CD4-positive, CD25-positive, alpha-beta regulatory T cell (primary cell): ENCODE data around the gene TSSK3. TPM values are rescaled to one million over a fixed set of nuclear protein-coding genes. Genes with fewer than 3 reads are reported as not detected.

Source experiments
- ATAC-seq, 2 donors: fragments of 150-1000 bp; cut with Tn5 transposase; one replicate each; pipeline ENCODE4 v1.10.0; 2021; ENCODE audit warnings: low read depth in 2 of 2, moderate number of reproducible peaks in 2 of 2, moderate library complexity in 1 of 2
- DNase-seq, 3 donors: peaks; one replicate each; pipeline versions ENCODE4 v3.0.0 to v3.0.0-alpha.2; 2012 to 2022; ENCODE audit warnings: mixed read lengths in 1 of 3
- H3K27ac ChIP-seq: one replicate; pipeline ENCODE4 v1.7.0; 2013; ENCODE audit warnings: mild to moderate bottlenecking, low read length; ENCODE audit not compliant: insufficient read depth, poor library complexity, severe bottlenecking
- H3K27me3 ChIP-seq: one replicate; pipeline ENCODE4 v1.7.0; 2013; ENCODE audit warnings: low read length; ENCODE audit not compliant: control insufficient read depth, insufficient read depth
- H3K36me3 ChIP-seq: one replicate; pipeline ENCODE4 v1.7.0; 2013; ENCODE audit warnings: mild to moderate bottlenecking, low read length, moderate library complexity; ENCODE audit not compliant: control insufficient read depth, insufficient read depth
- H3K4me1 ChIP-seq: 2 replicates; pipeline ENCODE4 v1.7.0; 2013; ENCODE audit warnings: mild to moderate bottlenecking, low read length; ENCODE audit not compliant: insufficient read depth, control insufficient read depth, poor library complexity, severe bottlenecking
- H3K4me3 ChIP-seq: one replicate; pipeline ENCODE4 v1.7.0; 2013; ENCODE audit warnings: low read depth, mild to moderate bottlenecking, low read length, moderate library complexity
- H3K9me3 ChIP-seq, 2 experiments: 1 replicate in 1 of 2; 2 replicates in 1 of 2; pipeline ENCODE4 v1.7.0; 2013; ENCODE audit warnings: low read length in 2 of 2, mild to moderate bottlenecking in 1 of 2, moderate library complexity in 1 of 2; ENCODE audit not compliant: control insufficient read depth in 2 of 2
- H3K27ac Mint-ChIP-seq, 3 donors: one replicate each; pipeline ENCODE4 v1.8.0; 2020 to 2022; ENCODE audit warnings: mild to moderate bottlenecking in 3 of 3, mixed read lengths in 3 of 3, moderate library complexity in 2 of 3
- H3K27me3 Mint-ChIP-seq: one replicate; pipeline ENCODE4 v1.8.0; 2022; ENCODE audit warnings: mild to moderate bottlenecking, mixed read lengths
- H3K36me3 Mint-ChIP-seq: one replicate; pipeline ENCODE4 v1.8.0; 2020; ENCODE audit warnings: mixed read lengths
- H3K4me1 Mint-ChIP-seq, 4 donors: one replicate each; pipeline ENCODE4 v1.8.0; 2020 to 2022; ENCODE audit warnings: mixed read lengths in 4 of 4, mild to moderate bottlenecking in 1 of 4
- H3K4me3 Mint-ChIP-seq, 4 donors: one replicate each; pipeline ENCODE4 v1.8.0; 2020 to 2022; ENCODE audit warnings: mild to moderate bottlenecking in 4 of 4, mixed read lengths in 4 of 4, moderate library complexity in 3 of 4
- H3K9me3 Mint-ChIP-seq, 7 donors: one replicate each; pipeline ENCODE4 v1.8.0; 2020 to 2022; ENCODE audit warnings: mixed read lengths in 7 of 7, mild to moderate bottlenecking in 3 of 7, moderate library complexity in 2 of 7
- polyA plus RNA-seq, 4 donors: library from polyadenylated mRNA; unstranded; fragments of 300-500 nt; fragmentation: Illumina TruSeq; gene quantifications; one replicate each; pipeline ENCODE4 v1.2.3, GENCODE V29; 2021
- total RNA-seq: library from RNA; stranded (reverse); gene quantifications from one replicate; pipeline ENCODE4 v1.2.3, GENCODE V29; 2022

Gene TSSK3
- total and polyA plus RNA-seq, 5 donors from 2014 or later: 0.76 to 1.9 (median 1.1) TPM; not detected in 2

DNA sequence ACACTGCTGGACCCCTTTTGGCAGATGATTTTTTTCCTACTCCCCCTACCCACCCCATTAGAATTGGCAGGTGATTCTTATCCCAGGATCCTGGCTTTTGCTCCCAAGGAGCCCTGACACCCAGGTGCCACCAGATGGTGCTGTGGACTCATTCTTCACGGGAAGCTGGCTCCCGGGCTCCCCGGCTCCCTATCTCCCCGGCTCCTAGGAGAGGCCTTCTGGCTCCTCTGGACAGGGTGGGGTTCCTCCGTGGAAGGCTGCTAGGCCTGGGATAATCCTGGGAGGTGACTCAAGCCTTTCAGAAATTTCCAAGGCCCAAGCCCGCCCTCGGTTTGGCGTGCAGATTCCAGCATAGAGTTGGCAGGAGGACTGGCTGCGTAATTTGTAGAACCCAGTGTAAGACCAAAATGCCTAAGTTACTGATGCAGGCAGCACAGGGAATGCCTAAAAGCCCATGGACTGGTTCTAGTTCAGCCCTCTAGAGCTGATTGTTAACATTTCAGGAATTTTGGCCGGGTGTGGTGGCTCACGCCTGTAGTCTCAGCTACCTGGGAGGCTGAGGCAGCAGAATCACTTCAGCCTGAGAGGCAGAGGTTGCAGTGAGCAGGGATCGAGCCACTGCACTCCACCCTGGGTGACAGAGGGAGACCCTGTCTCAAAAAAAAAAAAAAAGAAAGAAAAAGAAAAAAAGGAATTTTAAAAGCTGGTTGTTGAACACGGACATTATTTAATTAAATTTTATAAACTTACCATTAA lies 38.7 kb downstream of the TSSK3 start:
- no peaks in the 10 kb centered on the region for H3K9me3 ChIP-seq
- Mint-ChIP-seq H3K4me1 (peaks cover 0 to 5% (median 0%) of the 10 kb centered on the region in 4 donors), H3K9me3 (peaks cover 0 to 1% (median 0%) of the 10 kb centered on the region in 7 donors), H3K27me3 (peaks cover 22% of the 10 kb centered on the region), H3K36me3 (no peaks in the 10 kb centered on the region), H3K4me3 (peak overlapping the region in 1 of 4 donors; percentile 74), H3K27ac (no peak overlapping the region)
- no peak overlapping the region for H3K27ac ChIP-seq
- H3K36me3 ChIP-seq: no peaks in the 10 kb centered on the region
- ATAC-seq: peak; percentile 54 to 65
- H3K4me1 ChIP-seq: peaks cover 4% of the 10 kb centered on the region
- H3K4me3 ChIP-seq: no peak overlapping the region
- peak; percentile 42 for DNase-seq
- no peaks in the 10 kb centered on the region for H3K27me3 ChIP-seq

DNA sequence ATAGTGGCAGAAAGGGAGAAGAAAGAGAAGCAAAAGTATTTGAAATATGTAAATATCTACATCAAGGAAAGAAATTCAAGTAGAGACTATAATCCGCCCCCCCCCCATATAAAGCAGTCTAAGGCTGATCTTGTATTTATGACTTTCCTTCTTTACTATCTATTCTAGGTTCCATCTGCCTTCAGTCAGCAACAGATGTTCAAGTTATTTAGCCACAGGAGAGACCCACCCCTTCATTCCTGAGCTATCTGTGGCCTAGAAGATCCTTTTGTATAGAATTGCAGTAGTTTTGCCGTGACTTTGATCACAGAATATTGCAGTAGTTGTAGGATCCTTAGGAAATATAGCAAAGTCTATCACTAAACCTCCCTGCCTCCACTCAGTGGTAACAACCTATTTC lies 42.6 kb downstream of the TSSK3 start:
- Histone ChIP-seq H3K36me3 (no peaks in the 10 kb centered on the region), H3K4me3 (no peak overlapping the region), H3K27me3 (no peaks in the 10 kb centered on the region), H3K4me1 (peaks cover 4% of the 10 kb centered on the region), H3K27ac (no peak overlapping the region), H3K9me3 (no peaks in the 10 kb centered on the region)
- DNase-seq: no peak
- no peak overlapping the region for H3K4me3 Mint-ChIP-seq
- H3K27me3 Mint-ChIP-seq: peaks cover 23% of the 10 kb centered on the region
- no peaks in the 10 kb centered on the region for H3K36me3 Mint-ChIP-seq
- no peak overlapping the region for H3K27ac Mint-ChIP-seq
- ATAC-seq: no peak
- H3K9me3 Mint-ChIP-seq: no peaks in the 10 kb centered on the region
- peaks cover 0 to 5% (median 0%) of the 10 kb centered on the region in 4 donors for H3K4me1 Mint-ChIP-seq

DNA sequence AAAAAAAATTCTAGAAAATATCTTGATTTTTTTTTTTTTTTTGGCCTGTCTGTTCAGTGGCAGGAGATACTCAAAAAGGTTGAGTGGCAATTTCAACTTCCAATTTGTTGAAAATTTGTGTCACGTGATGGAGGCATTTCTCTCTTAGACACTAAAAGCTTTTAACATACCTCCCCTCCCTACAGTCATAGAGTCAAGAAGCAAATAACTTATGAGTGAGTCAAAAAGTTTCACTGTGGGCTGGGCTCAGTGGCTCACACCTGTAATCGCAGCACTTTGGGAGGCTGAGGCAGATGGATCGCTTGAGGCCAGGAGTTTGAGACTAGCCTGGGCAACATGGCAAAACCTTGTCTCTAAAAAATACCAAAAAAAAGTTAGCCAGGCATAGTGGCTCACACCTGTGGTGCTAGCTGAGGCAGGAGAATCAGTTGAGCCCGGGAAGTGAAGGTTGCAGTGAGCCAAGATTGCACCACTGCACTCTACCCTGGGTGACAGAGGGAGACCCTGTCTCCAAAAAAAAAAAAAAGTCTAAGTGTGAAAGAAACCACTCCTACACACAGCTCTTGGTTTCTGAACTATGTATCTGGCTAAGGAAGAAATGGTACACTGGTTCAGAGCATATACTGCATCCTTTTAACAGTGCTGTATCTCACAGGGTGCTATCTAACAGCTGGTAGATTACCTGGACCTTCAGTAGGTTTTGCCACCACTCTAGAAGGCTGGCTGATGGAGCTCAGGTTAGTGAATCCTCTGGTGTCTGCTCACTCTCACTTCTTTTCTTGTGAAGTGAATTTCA lies 43.5 kb downstream of the TSSK3 start:
- DNase-seq (no peak), ATAC-seq (no peak)
- H3K9me3 Mint-ChIP-seq: no peaks in the 10 kb centered on the region
- no peak overlapping the region for H3K27ac Mint-ChIP-seq
- H3K36me3 Mint-ChIP-seq: no peaks in the 10 kb centered on the region
- H3K27ac ChIP-seq: no peak overlapping the region
- H3K9me3 ChIP-seq: no peaks in the 10 kb centered on the region
- no peak overlapping the region for H3K4me3 ChIP-seq
- peaks cover 3% of the 10 kb centered on the region for H3K4me1 ChIP-seq
- H3K4me3 Mint-ChIP-seq: no peak overlapping the region
- H3K27me3 ChIP-seq: no peaks in the 10 kb centered on the region
- peaks cover 23% of the 10 kb centered on the region for H3K27me3 Mint-ChIP-seq
- H3K36me3 ChIP-seq: no peaks in the 10 kb centered on the region
- H3K4me1 Mint-ChIP-seq: peaks cover 0 to 2% (median 0%) of the 10 kb centered on the region in 4 donors

DNA sequence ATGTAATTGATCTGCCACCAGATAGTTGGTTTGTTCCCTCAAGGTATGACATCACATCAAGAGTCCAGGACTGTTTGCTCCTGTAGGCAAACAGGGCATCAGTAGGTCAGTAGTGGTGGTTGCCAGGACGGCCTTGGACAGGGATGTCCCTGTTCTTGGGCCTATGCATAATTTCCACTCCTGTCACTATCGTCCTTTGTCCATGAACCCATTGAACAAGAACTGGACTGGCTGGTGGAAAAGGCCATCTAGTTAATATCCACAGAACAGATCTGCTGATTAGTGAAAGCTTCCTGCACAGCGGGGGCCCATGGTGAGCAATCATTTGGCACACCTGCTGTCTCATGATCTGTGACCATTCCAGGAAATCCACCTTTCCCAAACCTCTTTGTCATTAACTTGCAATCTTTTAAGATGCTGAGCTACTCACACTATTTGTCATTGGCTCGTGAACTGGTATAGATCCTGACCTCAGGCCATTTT lies 44.3 kb downstream of the TSSK3 start:
- Histone ChIP-seq H3K27ac (no peak overlapping the region), H3K36me3 (no peaks in the 10 kb centered on the region), H3K4me3 (no peak overlapping the region), H3K27me3 (peaks cover 3% of the 10 kb centered on the region), H3K9me3 (no peaks in the 10 kb centered on the region), H3K4me1 (no peaks in the 10 kb centered on the region)
- Mint-ChIP-seq H3K4me3 (no peak overlapping the region), H3K4me1 (no peaks in the 10 kb centered on the region), H3K9me3 (no peaks in the 10 kb centered on the region), H3K36me3 (no peaks in the 10 kb centered on the region), H3K27ac (no peak overlapping the region), H3K27me3 (peaks cover 26% of the 10 kb centered on the region)
- DNase-seq (no peak), ATAC-seq (no peak)

DNA sequence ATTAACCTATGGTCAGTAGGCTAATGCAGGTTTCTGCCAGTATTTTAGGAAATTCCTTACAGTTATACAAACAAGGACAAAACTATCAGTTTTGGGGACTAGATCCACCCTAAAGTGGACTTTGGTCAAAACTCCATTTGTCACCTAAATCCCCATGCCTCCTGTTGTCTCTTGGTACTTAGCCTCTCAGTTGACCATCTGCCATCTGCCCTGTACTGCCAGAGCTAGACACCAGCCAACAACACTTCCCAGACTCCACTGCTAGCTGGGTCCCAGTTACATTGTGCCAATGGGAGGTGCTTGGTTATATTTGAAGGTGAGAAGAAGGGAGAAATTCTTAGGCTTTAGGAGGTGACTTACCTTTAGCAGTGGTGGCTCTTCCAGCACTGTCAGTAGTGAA lies 48.9 kb downstream of the TSSK3 start:
- Mint-ChIP-seq H3K4me1 (no peaks in the 10 kb centered on the region), H3K4me3 (no peak overlapping the region), H3K27ac (no peak overlapping the region), H3K27me3 (peaks cover 39% of the 10 kb centered on the region), H3K36me3 (no peaks in the 10 kb centered on the region), H3K9me3 (no peaks in the 10 kb centered on the region)
- H3K9me3 ChIP-seq: no peaks in the 10 kb centered on the region
- no peaks in the 10 kb centered on the region for H3K36me3 ChIP-seq
- no peak overlapping the region for H3K27ac ChIP-seq
- no peak overlapping the region for H3K4me3 ChIP-seq
- no peak for ATAC-seq
- no peak for DNase-seq
- no peaks in the 10 kb centered on the region for H3K4me1 ChIP-seq
- H3K27me3 ChIP-seq: peaks cover 3% of the 10 kb centered on the region

DNA sequence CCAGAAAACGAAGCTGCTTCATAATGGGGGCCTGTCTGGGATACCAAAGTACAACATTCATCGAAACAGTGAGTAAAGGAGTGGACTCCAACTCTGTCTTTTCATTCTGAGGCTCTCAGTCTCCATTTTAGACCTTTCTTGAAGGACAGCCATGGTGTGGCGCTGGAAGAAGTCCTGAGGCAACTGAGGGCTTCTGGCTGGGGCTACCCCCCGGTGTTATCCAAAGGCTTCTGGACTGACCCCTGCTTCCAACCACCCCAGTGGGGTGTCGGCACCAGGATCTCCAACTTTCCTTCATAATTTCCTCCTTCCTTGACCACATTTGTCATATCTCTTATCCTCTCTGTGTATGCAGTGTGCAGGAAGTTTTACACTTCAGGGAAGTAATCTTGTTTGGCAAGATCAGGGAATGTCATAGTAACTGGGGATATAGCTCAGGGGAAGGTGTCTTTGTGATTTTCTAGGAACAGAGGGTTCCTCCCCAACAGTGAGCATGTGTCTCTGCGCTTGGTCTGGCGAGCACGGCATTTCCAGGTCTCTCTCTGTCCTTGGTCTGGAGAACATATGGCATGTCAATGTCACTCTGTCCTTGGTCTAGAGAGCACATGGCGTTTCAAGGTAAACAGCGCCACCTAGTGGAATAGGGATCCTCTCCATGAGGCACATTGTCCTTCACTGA lies 51.3 kb downstream of the TSSK3 start:
- peaks cover 45% of the 10 kb centered on the region for H3K27me3 Mint-ChIP-seq
- Histone ChIP-seq H3K36me3 (no peaks in the 10 kb centered on the region), H3K4me1 (no peaks in the 10 kb centered on the region), H3K4me3 (no peak overlapping the region), H3K9me3 (no peaks in the 10 kb centered on the region), H3K27me3 (peaks cover 7% of the 10 kb centered on the region), H3K27ac (no peak overlapping the region)
- peak; percentile 58 to 75 for ATAC-seq
- no peaks in the 10 kb centered on the region for H3K4me1 Mint-ChIP-seq
- peaks cover 0 to 2% (median 0%) of the 10 kb centered on the region in 7 donors for H3K9me3 Mint-ChIP-seq
- no peak overlapping the region for H3K27ac Mint-ChIP-seq
- H3K36me3 Mint-ChIP-seq: no peaks in the 10 kb centered on the region
- H3K4me3 Mint-ChIP-seq: no peak overlapping the region
- DNase-seq: peak; percentile 64 to 81 (median 73)
